Measurements from ENCODE around the gene CHD2.
"Not testable (repeated sequence)": the region's sequence is repeated elsewhere in the genome, so short reads cannot be mapped to it uniquely, and the experiment has no call there.

The CHD2 gene

DNA sequence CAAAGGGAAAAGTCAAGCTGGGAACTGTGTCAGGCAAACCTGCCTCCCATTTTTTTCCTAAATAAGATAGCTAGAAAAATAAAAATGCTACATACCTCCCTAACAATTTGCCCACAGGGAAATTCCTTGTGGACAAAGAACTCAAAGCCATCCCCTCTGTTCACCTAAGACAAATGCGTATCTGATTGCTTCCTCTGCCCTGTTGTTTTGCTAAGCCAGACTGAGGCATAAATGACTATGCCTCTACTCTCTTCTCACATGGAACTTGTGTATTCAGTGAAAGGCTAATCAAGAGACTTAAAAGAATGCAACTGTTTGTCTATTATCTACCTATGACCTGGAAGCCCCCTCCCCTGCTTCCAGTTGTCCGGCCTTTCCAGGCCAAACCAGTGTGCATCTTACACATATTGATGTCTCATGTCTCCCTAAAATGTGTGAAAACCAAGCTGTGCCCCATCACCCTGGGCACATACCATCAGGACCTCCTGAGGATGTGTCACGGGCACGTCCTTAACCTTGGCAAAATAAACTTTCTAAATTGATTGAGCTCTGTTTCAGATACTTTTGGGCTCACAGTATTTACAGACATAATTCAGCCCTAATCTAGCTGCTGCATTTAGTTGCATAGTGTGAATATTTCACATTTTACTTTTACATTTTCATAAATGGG, 15.8 kb downstream of the CHD2 start:
- no peak overlapping the region for H2AFZ ChIP-seq (ENCODE audit: low read depth, low read length)
- no peaks in the 10 kb centered on the region for H3K27me3 ChIP-seq (ENCODE audit: control insufficient read depth in 1 of 2, insufficient read depth in 1 of 2, low read length in 2 of 2)
- no peak overlapping the region for H3K4me3 ChIP-seq (ENCODE audit: insufficient read depth in 1 of 2, low read depth in 1 of 2, low read length in 2 of 2)
- peak overlapping the region; percentile 71 for H4K8ac ChIP-seq (ENCODE audit: low read length)
- WGBS, result 90% methylated on average over 4 of the region's 4 CpGs
- H2BK12ac ChIP-seq (ENCODE audit: low read length in 2 of 2), result no peak overlapping the region
- peaks cover 13% of the 10 kb centered on the region for H3K4me1 ChIP-seq (ENCODE audit: control insufficient read depth, insufficient read depth, low read depth, low read length)
- peak overlapping the region; percentile 3 for H3K9ac ChIP-seq (ENCODE audit: low read length)
- H3K79me1 ChIP-seq (replicated peaks; ENCODE audit: low read length, poor library complexity, severe bottlenecking), result no peaks in the 10 kb centered on the region
- H3K14ac ChIP-seq (ENCODE audit: low read length in 2 of 2), result no peak overlapping the region
- peak overlapping the region; percentile 96 for H2AK5ac ChIP-seq (ENCODE audit: low read length, severe bottlenecking)
- no peak overlapping the region for H2BK120ac ChIP-seq (ENCODE audit: low read depth, low read length)
- peaks cover 12 to 65% of the 10 kb centered on the region in 2 experiments for H3K36me3 ChIP-seq (ENCODE audit: control insufficient read depth in 1 of 2, insufficient read depth in 2 of 2, low read depth in 1 of 2, low read length in 2 of 2)
- no peak overlapping the region for H3K23ac ChIP-seq (ENCODE audit: low read length in 2 of 2)
- H2BK5ac ChIP-seq (ENCODE audit: low read depth, low read length, poor library complexity, severe bottlenecking), result no peak overlapping the region
- DNase-seq, result no peak
- no peak overlapping the region for H3K4ac ChIP-seq (ENCODE audit: low read depth in 1 of 2, low read length in 2 of 2)
- peak overlapping the region; percentile 87 for H3K27ac ChIP-seq (ENCODE audit: low read length, poor library complexity, severe bottlenecking)
- H3K18ac ChIP-seq (ENCODE audit: low read depth in 1 of 2, low read length in 2 of 2), result no peak overlapping the region
- H3K4me2 ChIP-seq (ENCODE audit: low read length, poor library complexity, severe bottlenecking), result no peak overlapping the region
- H2BK15ac ChIP-seq (ENCODE audit: low read depth, poor library complexity, severe bottlenecking), result no peak overlapping the region
- H3K9me3 ChIP-seq (ENCODE audit: control insufficient read depth, low read length), result no peaks in the 10 kb centered on the region
- H4K91ac ChIP-seq (ENCODE audit: low read length), result peak overlapping the region; percentile 47

DNA sequence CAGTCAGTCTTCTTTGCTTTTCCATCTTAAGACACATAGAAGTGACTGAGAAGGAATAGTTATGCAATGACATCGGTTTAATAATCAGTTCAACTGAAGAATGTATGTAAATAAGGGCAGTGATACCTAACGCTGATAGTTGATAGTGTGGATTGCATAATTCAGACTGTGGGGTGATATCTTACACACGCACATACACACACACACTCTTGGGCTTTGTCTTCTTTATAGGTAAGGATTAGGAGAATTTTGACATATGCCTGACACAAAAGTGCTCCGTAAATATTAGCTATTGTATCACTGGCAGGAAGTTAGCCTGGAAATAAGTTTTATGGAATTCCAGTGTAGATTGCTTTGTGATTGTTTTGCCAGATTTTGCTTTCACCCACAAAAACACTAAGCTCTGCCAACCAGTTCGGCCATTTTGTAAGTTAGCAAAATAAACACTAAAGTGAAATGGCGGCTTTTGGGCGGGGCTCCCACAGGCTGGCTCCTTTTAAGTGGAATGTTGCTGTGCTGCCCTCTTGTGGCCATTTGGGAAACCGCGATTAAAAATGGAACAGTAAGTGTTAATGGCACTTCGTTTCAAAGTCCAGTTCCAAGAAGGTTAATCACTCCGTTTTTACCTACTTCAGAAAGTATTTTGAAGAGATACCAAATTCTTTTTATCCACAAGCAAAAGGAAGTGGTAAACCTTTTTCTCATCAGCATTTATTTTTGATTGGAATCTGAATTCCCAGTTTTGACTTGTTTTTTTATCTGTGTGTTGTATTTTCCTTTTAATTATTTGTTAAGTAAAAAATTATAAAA, 17.7 kb downstream of the CHD2 start:
- Histone ChIP-seq H3K9me3 (ENCODE audit: control insufficient read depth, low read length) (no peaks in the 10 kb centered on the region), H3K4me1 (ENCODE audit: control insufficient read depth, insufficient read depth, low read depth, low read length) (peaks cover 18% of the 10 kb centered on the region), H2BK12ac (ENCODE audit: low read length in 2 of 2) (no peak overlapping the region), H2BK15ac (ENCODE audit: low read depth, poor library complexity, severe bottlenecking) (no peak overlapping the region), H2BK120ac (ENCODE audit: low read depth, low read length) (no peak overlapping the region), H3K4ac (ENCODE audit: low read depth in 1 of 2, low read length in 2 of 2) (no peak overlapping the region), H2AK5ac (ENCODE audit: low read length, severe bottlenecking) (peak overlapping the region; percentile 18), H3K36me3 (ENCODE audit: control insufficient read depth in 1 of 2, insufficient read depth in 2 of 2, low read depth in 1 of 2, low read length in 2 of 2) (peaks cover 12 to 73% of the 10 kb centered on the region in 2 experiments), H3K9ac (ENCODE audit: low read length) (peak overlapping the region; percentile 69), H2BK5ac (ENCODE audit: low read depth, low read length, poor library complexity, severe bottlenecking) (no peak overlapping the region), H3K79me1 (replicated peaks; ENCODE audit: low read length, poor library complexity, severe bottlenecking) (no peaks in the 10 kb centered on the region), H4K91ac (ENCODE audit: low read length) (no peak overlapping the region), H3K27ac (ENCODE audit: low read length, poor library complexity, severe bottlenecking) (peak overlapping the region; percentile 80), H3K4me3 (ENCODE audit: insufficient read depth in 1 of 2, low read depth in 1 of 2, low read length in 2 of 2) (peak overlapping the region in 1 of 2 experiments; percentile 13), H4K8ac (ENCODE audit: low read length) (no peak overlapping the region), H3K23ac (ENCODE audit: low read length in 2 of 2) (no peak overlapping the region), H3K27me3 (ENCODE audit: control insufficient read depth in 1 of 2, insufficient read depth in 1 of 2, low read length in 2 of 2) (no peaks in the 10 kb centered on the region), H2AFZ (ENCODE audit: low read depth, low read length) (no peak overlapping the region), H3K14ac (ENCODE audit: low read length in 2 of 2) (no peak overlapping the region), H3K18ac (ENCODE audit: low read depth in 1 of 2, low read length in 2 of 2) (peak overlapping the region in 1 of 2 experiments; percentile 58), H3K4me2 (ENCODE audit: low read length, poor library complexity, severe bottlenecking) (no peak overlapping the region)
- peak; percentile 92 for DNase-seq
- 30% methylated on average over 6 of the region's 11 CpGs for WGBS

- not testable (repeated sequence) for H3K4ac ChIP-seq (ENCODE audit: low read depth in 1 of 2, low read length in 2 of 2); H2BK5ac ChIP-seq (ENCODE audit: low read depth, low read length, poor library complexity, severe bottlenecking); H3K23ac ChIP-seq (ENCODE audit: low read length in 2 of 2); H2BK12ac ChIP-seq (ENCODE audit: low read length in 2 of 2); H3K18ac ChIP-seq (ENCODE audit: low read depth in 1 of 2, low read length in 2 of 2); H3K4me2 ChIP-seq (ENCODE audit: low read length, poor library complexity, severe bottlenecking); H3K27me3 ChIP-seq (ENCODE audit: control insufficient read depth in 1 of 2, insufficient read depth in 1 of 2, low read length in 2 of 2); H4K91ac ChIP-seq (ENCODE audit: low read length); H4K8ac ChIP-seq (ENCODE audit: low read length); H2BK120ac ChIP-seq (ENCODE audit: low read depth, low read length); H2BK15ac ChIP-seq (ENCODE audit: low read depth, poor library complexity, severe bottlenecking); H3K4me3 ChIP-seq (ENCODE audit: insufficient read depth in 1 of 2, low read depth in 1 of 2, low read length in 2 of 2); H3K14ac ChIP-seq (ENCODE audit: low read length in 2 of 2); H2AK5ac ChIP-seq (ENCODE audit: low read length, severe bottlenecking); H2AFZ ChIP-seq (ENCODE audit: low read depth, low read length); H3K9me3 ChIP-seq (ENCODE audit: control insufficient read depth, low read length); DNase-seq; H3K79me1 ChIP-seq (replicated peaks; ENCODE audit: low read length, poor library complexity, severe bottlenecking)
- H3K27ac ChIP-seq (ENCODE audit: low read length, poor library complexity, severe bottlenecking), result peak overlapping the region; percentile 17
- peaks cover 19% of the 10 kb centered on the region for H3K4me1 ChIP-seq (ENCODE audit: control insufficient read depth, insufficient read depth, low read depth, low read length)
- peaks cover 16 to 79% of the 10 kb centered on the region in 2 experiments for H3K36me3 ChIP-seq (ENCODE audit: control insufficient read depth in 1 of 2, insufficient read depth in 2 of 2, low read depth in 1 of 2, low read length in 2 of 2)
- 97% methylated on average over 6 of the region's 9 CpGs for WGBS
- H3K9ac ChIP-seq (ENCODE audit: low read length), result peak overlapping the region; percentile 54
These were observed 18.8 kb downstream of the CHD2 start for GRCh38 chr15:92918881-92919280.

DNA sequence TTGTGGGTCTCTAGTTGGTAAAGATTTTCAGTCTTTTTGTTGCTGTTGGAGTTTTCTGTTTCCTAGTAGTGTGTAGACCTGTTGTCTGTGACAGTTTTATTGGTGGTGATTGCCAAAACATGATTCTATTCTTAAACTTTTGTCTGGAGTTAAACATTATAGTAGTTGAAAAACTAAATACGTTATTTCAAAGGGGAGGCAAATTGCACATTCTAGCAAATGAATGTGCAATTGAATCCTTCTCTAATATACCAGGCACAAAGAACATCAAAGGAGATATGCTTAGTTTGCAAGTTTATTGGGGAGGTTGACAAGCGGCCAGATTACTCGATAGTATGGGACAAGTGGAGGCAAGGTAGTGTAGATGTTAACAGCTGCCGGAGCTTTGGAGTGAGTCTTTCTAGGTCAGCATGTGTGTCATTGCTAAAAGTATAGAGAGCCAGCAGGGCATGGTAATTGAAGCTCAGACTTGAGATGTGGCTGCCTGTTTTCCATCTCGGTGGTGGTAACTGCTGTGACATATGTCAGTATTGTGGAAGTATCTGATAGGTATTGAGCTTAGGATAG, 20.6 kb downstream of the CHD2 start:
- Histone ChIP-seq H4K8ac (ENCODE audit: low read length) (no peak overlapping the region), H3K9ac (ENCODE audit: low read length) (peak overlapping the region; percentile 63), H3K4me1 (ENCODE audit: control insufficient read depth, insufficient read depth, low read depth, low read length) (peaks cover 19% of the 10 kb centered on the region), H3K9me3 (ENCODE audit: control insufficient read depth, low read length) (no peaks in the 10 kb centered on the region), H3K4me3 (ENCODE audit: insufficient read depth in 1 of 2, low read depth in 1 of 2, low read length in 2 of 2) (no peak overlapping the region), H3K4me2 (ENCODE audit: low read length, poor library complexity, severe bottlenecking) (no peak overlapping the region), H3K27ac (ENCODE audit: low read length, poor library complexity, severe bottlenecking) (peak overlapping the region; percentile 36), H2AFZ (ENCODE audit: low read depth, low read length) (no peak overlapping the region), H2BK120ac (ENCODE audit: low read depth, low read length) (no peak overlapping the region), H2BK5ac (ENCODE audit: low read depth, low read length, poor library complexity, severe bottlenecking) (no peak overlapping the region), H2BK12ac (ENCODE audit: low read length in 2 of 2) (no peak overlapping the region), H2AK5ac (ENCODE audit: low read length, severe bottlenecking) (peak overlapping the region; percentile 52), H3K23ac (ENCODE audit: low read length in 2 of 2) (no peak overlapping the region), H3K36me3 (ENCODE audit: control insufficient read depth in 1 of 2, insufficient read depth in 2 of 2, low read depth in 1 of 2, low read length in 2 of 2) (peaks cover 23 to 84% of the 10 kb centered on the region in 2 experiments), H3K27me3 (ENCODE audit: control insufficient read depth in 1 of 2, insufficient read depth in 1 of 2, low read length in 2 of 2) (no peaks in the 10 kb centered on the region), H2BK15ac (ENCODE audit: low read depth, poor library complexity, severe bottlenecking) (no peak overlapping the region), H3K14ac (ENCODE audit: low read length in 2 of 2) (peak overlapping the region in 1 of 2 experiments; percentile 57), H3K4ac (ENCODE audit: low read depth in 1 of 2, low read length in 2 of 2) (peak overlapping the region in 1 of 2 experiments; percentile 49), H3K18ac (ENCODE audit: low read depth in 1 of 2, low read length in 2 of 2) (no peak overlapping the region), H4K91ac (ENCODE audit: low read length) (no peak overlapping the region), H3K79me1 (replicated peaks; ENCODE audit: low read length, poor library complexity, severe bottlenecking) (no peaks in the 10 kb centered on the region)
- WGBS, result 95% methylated on average over 4 of the region's 5 CpGs
- no peak for DNase-seq

All from mesenchymal stem cell (in vitro differentiated cells and primary cell).